MCF 10A (cell line): Measurements from ENCODE around the gene AKR1B15. TPM values are rescaled to one million over a fixed set of nuclear protein-coding genes. Genes with fewer than 3 reads are reported as not detected.

Experiments
- BruUV-seq: library from RNA; stranded (reverse); fragments of 400-500 nt; replicated peaks from 2 replicates; lab custom pipeline; 2021; lab: Mats Ljungman, UMichigan
- CTCF ChIA-PET: fragments of 300-600 bp; sonication (Branson Sonifier 250); formaldehyde crosslinking; extraction: SDS; loops from one replicate; lab custom pipeline; 2021; ENCODE audit warnings: antibody characterized with exemption, inconsistent platforms; lab: Yijun Ruan, JAX
- POLR2A ChIA-PET: fragments of 300-600, 350-650 bp; sonication (Branson Sonifier 250); formaldehyde crosslinking; extraction: SDS; loops from one replicate; lab custom pipeline; 2020; ENCODE audit warnings: antibody characterized with exemption, inconsistent platforms; lab: Yijun Ruan, JAX
- DNase-seq: peaks from one replicate; pipeline ENCODE4 v3.0.0-alpha.2; 2018; ENCODE audit not compliant: unreplicated experiment
- H3K27ac Mint-ChIP-seq: one replicate; pipeline ENCODE4 v1.8.0; 2022; ENCODE audit warnings: mild to moderate bottlenecking, low read depth, mixed read lengths; ENCODE audit not compliant: unreplicated experiment
- H3K27me3 Mint-ChIP-seq: one replicate; pipeline ENCODE4 v1.8.0; 2022; ENCODE audit warnings: mixed read lengths; ENCODE audit not compliant: insufficient read depth, unreplicated experiment
- H3K36me3 Mint-ChIP-seq: one replicate; pipeline ENCODE4 v1.8.0; 2022; ENCODE audit warnings: mild to moderate bottlenecking, moderate library complexity, mixed read lengths; ENCODE audit not compliant: insufficient read depth, unreplicated experiment
- H3K4me1 Mint-ChIP-seq: one replicate; pipeline ENCODE4 v1.8.0; 2022; ENCODE audit warnings: mixed read lengths; ENCODE audit not compliant: insufficient read depth, unreplicated experiment
- H3K4me3 Mint-ChIP-seq: one replicate; pipeline ENCODE4 v1.8.0; 2022; ENCODE audit warnings: mild to moderate bottlenecking, moderate library complexity, mixed read lengths; ENCODE audit not compliant: unreplicated experiment
- H3K9me3 Mint-ChIP-seq: one replicate; pipeline ENCODE4 v1.8.0; 2022; ENCODE audit warnings: mixed read lengths; ENCODE audit not compliant: unreplicated experiment
- intact Hi-C: fragments of 100-400 bp; cut with micrococcal nuclease; formaldehyde crosslinking; loops from 2 replicates; pipeline ENCODE4 v1.14.1; 2022
- total RNA-seq: library from RNA; stranded (reverse); gene quantifications from 2 replicates; pipeline ENCODE4 v1.2.3, GENCODE V29; 2022
- TF ChIP-seq, protein P1 (sequence below): fragments of 200-600 bp; IDR thresholded peaks from one replicate; pipeline ENCODE4 v1.8.0; 2022; ENCODE audit warnings: antibody characterized with exemption, mild to moderate bottlenecking; ENCODE audit not compliant: unreplicated experiment

AKR1B15 gene
- total RNA-seq, 1 experiment from 2014 or later, result not detected

DNA sequence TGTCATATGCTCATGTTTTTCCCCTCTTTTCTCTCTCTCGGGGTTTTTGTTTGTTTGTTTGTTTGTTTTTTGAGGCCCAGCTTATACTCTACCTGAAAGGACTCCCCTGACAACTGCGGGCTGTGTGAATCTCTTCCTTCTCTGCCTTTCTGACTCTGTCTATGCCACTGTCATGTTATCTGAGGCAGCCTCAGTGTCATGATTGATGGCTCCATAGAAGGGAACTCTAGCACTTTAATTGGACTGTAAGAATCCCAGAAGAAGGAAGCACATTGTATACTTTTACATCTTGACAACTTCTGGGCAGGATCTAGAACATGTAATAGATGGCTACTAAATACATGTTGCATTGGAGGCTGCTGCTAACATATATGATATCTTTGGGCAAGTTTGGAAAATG, 25.4 kb downstream of the AKR1B15 start:
- intact Hi-C loops, result no loop called here
- ChIA-PET POLR2A (no interaction called here), CTCF (interaction anchor here (0.6 to 1.7 kb wide), 6 partner anchors 10 to 331 kb away, joined by 3 to 7 read pairs (median 4); no protein-coding TSS in a partner anchor)
- no TSS peak for BruUV-seq
- no peak overlapping the region for H3K27ac Mint-ChIP-seq
- H3K27me3 Mint-ChIP-seq, result peaks cover 4% of the 10 kb centered on the region
- no peak overlapping the region for H3K4me3 Mint-ChIP-seq
- no peaks in the 10 kb centered on the region for H3K9me3 Mint-ChIP-seq
- TF ChIP-seq, protein P1, sequence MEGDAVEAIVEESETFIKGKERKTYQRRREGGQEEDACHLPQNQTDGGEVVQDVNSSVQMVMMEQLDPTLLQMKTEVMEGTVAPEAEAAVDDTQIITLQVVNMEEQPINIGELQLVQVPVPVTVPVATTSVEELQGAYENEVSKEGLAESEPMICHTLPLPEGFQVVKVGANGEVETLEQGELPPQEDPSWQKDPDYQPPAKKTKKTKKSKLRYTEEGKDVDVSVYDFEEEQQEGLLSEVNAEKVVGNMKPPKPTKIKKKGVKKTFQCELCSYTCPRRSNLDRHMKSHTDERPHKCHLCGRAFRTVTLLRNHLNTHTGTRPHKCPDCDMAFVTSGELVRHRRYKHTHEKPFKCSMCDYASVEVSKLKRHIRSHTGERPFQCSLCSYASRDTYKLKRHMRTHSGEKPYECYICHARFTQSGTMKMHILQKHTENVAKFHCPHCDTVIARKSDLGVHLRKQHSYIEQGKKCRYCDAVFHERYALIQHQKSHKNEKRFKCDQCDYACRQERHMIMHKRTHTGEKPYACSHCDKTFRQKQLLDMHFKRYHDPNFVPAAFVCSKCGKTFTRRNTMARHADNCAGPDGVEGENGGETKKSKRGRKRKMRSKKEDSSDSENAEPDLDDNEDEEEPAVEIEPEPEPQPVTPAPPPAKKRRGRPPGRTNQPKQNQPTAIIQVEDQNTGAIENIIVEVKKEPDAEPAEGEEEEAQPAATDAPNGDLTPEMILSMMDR, result no peak
- H3K36me3 Mint-ChIP-seq, result no peaks in the 10 kb centered on the region
- H3K4me1 Mint-ChIP-seq, result no peaks in the 10 kb centered on the region
- DNase-seq, result no peak

DNA sequence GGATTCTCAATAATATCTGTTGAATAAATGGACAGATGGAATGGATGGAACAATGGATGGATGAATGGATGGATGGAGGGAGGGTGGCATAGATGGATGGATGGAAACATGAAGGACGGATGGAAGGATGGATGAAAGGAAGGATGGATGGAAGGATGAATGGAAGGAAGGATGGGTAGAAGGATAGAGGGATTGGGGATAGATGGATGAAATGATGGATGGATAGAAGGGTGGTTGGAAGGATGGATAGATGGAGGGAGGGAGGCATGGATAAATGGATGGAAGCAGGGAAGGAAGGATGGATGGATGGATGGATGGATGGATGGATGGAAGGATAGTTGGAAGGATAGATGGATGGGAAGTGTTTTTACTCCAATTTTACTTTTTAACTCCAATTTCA, 35.4 kb downstream of the AKR1B15 start:
- CTCF ChIA-PET, result no interaction called here
- POLR2A ChIA-PET, result interaction anchor here (1.5 kb wide), 1 partner anchor 11 kb away, joined by 5 read pairs; no protein-coding TSS in a partner anchor
- TF ChIP-seq, protein P1, result no peak
- Mint-ChIP-seq H3K27me3 (peaks cover 40% of the 10 kb centered on the region), H3K27ac (peak overlapping the region; percentile 26), H3K9me3 (peaks cover 22% of the 10 kb centered on the region), H3K4me3 (no peak overlapping the region), H3K36me3 (no peaks in the 10 kb centered on the region), H3K4me1 (no peaks in the 10 kb centered on the region)
- BruUV-seq, result no TSS peak
- no peak for DNase-seq
- intact Hi-C loops, result no loop called here

DNA sequence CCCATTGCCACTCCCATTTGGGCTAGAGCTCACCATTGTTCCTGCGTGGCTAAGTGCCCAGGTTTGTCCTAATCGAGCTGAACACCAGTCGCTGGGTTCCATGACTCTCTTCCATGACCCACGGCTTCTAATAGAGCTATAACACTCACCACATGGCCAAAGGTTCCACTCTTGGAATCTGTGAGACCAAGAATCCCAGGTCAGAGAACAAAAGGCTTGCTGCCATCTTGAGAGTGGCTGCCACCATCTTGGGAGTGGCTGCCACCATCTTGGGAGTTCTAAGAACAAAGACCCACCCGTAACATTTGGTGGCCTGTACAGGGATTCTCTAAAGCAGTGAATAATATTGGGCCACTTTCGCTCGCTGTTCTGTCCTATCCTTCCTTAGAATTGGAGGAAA, 37.0 kb downstream of the AKR1B15 start:
- Mint-ChIP-seq H3K36me3 (no peaks in the 10 kb centered on the region), H3K4me3 (no peak overlapping the region), H3K4me1 (no peaks in the 10 kb centered on the region), H3K27me3 (peaks cover 24% of the 10 kb centered on the region), H3K9me3 (peaks cover 23% of the 10 kb centered on the region), H3K27ac (no peak overlapping the region)
- DNase-seq, result no peak
- BruUV-seq, result no TSS peak
- intact Hi-C loops, result no loop called here
- ChIA-PET CTCF (interaction anchor here (1.2 kb wide), 1 partner anchor 20 kb away, joined by 4 read pairs; no protein-coding TSS in a partner anchor), POLR2A (no interaction called here)
- TF ChIP-seq, protein P1, result no peak

DNA sequence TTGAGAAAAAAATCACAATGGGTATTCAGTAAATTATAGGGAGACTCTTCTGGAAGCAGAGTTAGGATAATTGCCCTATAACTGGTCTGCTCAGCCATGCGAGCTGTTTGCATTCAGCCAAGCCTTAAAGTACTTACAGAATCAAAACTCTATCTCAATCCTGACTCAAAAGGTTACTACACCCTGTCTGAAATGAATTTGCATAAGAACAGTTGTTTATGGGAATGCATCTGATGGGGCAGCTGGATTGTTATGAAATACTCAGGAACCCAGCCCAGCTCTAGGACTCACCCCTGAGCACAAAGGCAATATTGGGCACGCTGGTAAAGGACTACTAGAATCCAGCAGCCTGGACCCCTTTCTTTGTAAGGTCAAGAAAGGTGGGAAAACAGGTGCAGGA, 38.8 kb downstream of the AKR1B15 start:
- TF ChIP-seq, protein P1, result no peak
- peaks cover 14% of the 10 kb centered on the region for H3K27me3 Mint-ChIP-seq
- H3K9me3 Mint-ChIP-seq, result peaks cover 32% of the 10 kb centered on the region
- CTCF ChIA-PET, result no interaction called here
- intact Hi-C loops, result no loop called here
- no peak overlapping the region for H3K27ac Mint-ChIP-seq
- BruUV-seq, result no TSS peak
- POLR2A ChIA-PET, result no interaction called here
- no peak overlapping the region for H3K4me3 Mint-ChIP-seq
- no peaks in the 10 kb centered on the region for H3K4me1 Mint-ChIP-seq
- no peak for DNase-seq
- H3K36me3 Mint-ChIP-seq, result no peaks in the 10 kb centered on the region
